Colonic mucosa (tissue), 4 donors: Measurements from ENCODE around the gene PARP1. TPM values are rescaled to one million over a fixed set of nuclear protein-coding genes. Genes with fewer than 3 reads are reported as not detected.
A peak's percentile ranks its signal among the peaks of the same experiment; 100 is the strongest.
"Not testable (repeated sequence)": the region's sequence is repeated elsewhere in the genome, so short reads cannot be mapped to it uniquely, and the experiment has no call there.

Experiments used
- DNase-seq: peaks from one replicate; pipeline ENCODE4 v3.0.0-alpha.2; 2020
- H3K27ac ChIP-seq: fragments of 200-600 bp; one replicate; pipeline ENCODE4 v1.8.0; 2021
- H3K27me3 ChIP-seq: fragments of 200-600 bp; one replicate; pipeline ENCODE4 v1.8.0; 2021
- H3K36me3 ChIP-seq: fragments of 200-600 bp; one replicate; pipeline ENCODE4 v1.8.0; 2021
- H3K4me1 ChIP-seq: fragments of 200-600 bp; one replicate; pipeline ENCODE4 v1.8.0; 2021; ENCODE audit warnings: mild to moderate bottlenecking
- H3K4me3 ChIP-seq: fragments of 200-600 bp; one replicate; pipeline ENCODE4 v1.8.0; 2021
- H3K9ac ChIP-seq, 2 donors: one replicate each; pipeline ENCODE4 v1.7.0; 2013; ENCODE audit warnings: control low read depth in 2 of 2, low read depth in 2 of 2, low read length in 2 of 2
- H3K9me3 ChIP-seq: fragments of 200-600 bp; one replicate; pipeline ENCODE4 v1.8.0; 2021
- CTCF ChIP-seq: fragments of 200-600 bp; IDR thresholded peaks from one replicate; pipeline ENCODE4 v1.8.0; 2022; ENCODE audit warnings: antibody characterized with exemption, mild to moderate bottlenecking
- intact Hi-C: fragments of 100-400 bp; cut with DNase I; formaldehyde crosslinking; loops from one replicate; pipeline ENCODE4 v1.14.1; 2022
- total RNA-seq, 2 donors: library from RNA; stranded (reverse); fragmentation: NEBNext Ultra II Directional in 1 of 2; extraction: Animal tissue kit (Norgen Biotek cat#: 25700) in 1 of 2; gene quantifications; one replicate each; pipeline ENCODE4 v1.2.1, GENCODE V29; 2021
- donor health status: healthy.
- donor health status: DM: no; HTN: no; CAD: no.
- donor health status: DM: no; HTN: no; CAD: no.

PARP1 gene
- total RNA-seq, 2 donors from 2014 or later, result 56.7 to 96.3 TPM

GRCh38 chr1:226350519-226350865, 57.4 kb downstream of the PARP1 start:
- no peaks in the 10 kb centered on the region for H3K4me1 ChIP-seq
- no peak overlapping the region for H3K9ac ChIP-seq
- intact Hi-C loops, result no loop called here
- no peak for DNase-seq
- no peaks in the 10 kb centered on the region for H3K27me3 ChIP-seq
- peak overlapping the region; percentile 17 for H3K27ac ChIP-seq
- no peak overlapping the region for H3K4me3 ChIP-seq
- no peaks in the 10 kb centered on the region for H3K36me3 ChIP-seq
- no peaks in the 10 kb centered on the region for H3K9me3 ChIP-seq
- TF ChIP-seq CTCF, result no peak

GRCh38 chr1:226349801-226350518, 57.9 kb downstream of the PARP1 start:
- intact Hi-C loops, result no loop called here
- no peaks in the 10 kb centered on the region for H3K9me3 ChIP-seq
- TF ChIP-seq CTCF, result no peak
- peak overlapping the region in 1 of 2 donors; percentile 61 for H3K9ac ChIP-seq
- peak; percentile 42 for DNase-seq
- peak overlapping the region; percentile 17 for H3K27ac ChIP-seq
- no peaks in the 10 kb centered on the region for H3K4me1 ChIP-seq
- no peaks in the 10 kb centered on the region for H3K27me3 ChIP-seq
- H3K36me3 ChIP-seq, result no peaks in the 10 kb centered on the region
- H3K4me3 ChIP-seq, result no peak overlapping the region

- no peaks in the 10 kb centered on the region for H3K27me3 ChIP-seq
- no peaks in the 10 kb centered on the region for H3K36me3 ChIP-seq
- no peak for TF ChIP-seq CTCF
- DNase-seq, result no peak
- H3K9me3 ChIP-seq, result no peaks in the 10 kb centered on the region
- intact Hi-C loops, result no loop called here
- no peaks in the 10 kb centered on the region for H3K4me1 ChIP-seq
- no peak overlapping the region for H3K9ac ChIP-seq
- no peak overlapping the region for H3K27ac ChIP-seq
- no peak overlapping the region for H3K4me3 ChIP-seq
These were observed 58.8 kb downstream of the PARP1 start for GRCh38 chr1:226349081-226349480.

GRCh38 chr1:226344441-226345259, 63.2 kb downstream of the PARP1 start:
- Histone ChIP-seq H3K36me3 (no peaks in the 10 kb centered on the region), H3K9me3 (no peaks in the 10 kb centered on the region), H3K4me3 (no peak overlapping the region), H3K9ac (no peak overlapping the region), H3K27ac (no peak overlapping the region), H3K27me3 (no peaks in the 10 kb centered on the region), H3K4me1 (no peaks in the 10 kb centered on the region)
- TF ChIP-seq CTCF, result no peak
- no peak for DNase-seq
- intact Hi-C loops, result no loop called here

- Histone ChIP-seq H3K9ac (no peak overlapping the region), H3K9me3 (no peaks in the 10 kb centered on the region), H3K36me3 (no peaks in the 10 kb centered on the region), H3K27me3 (no peaks in the 10 kb centered on the region), H3K4me1 (no peaks in the 10 kb centered on the region), H3K27ac (no peak overlapping the region), H3K4me3 (no peak overlapping the region)
- intact Hi-C loops, result no loop called here
- no peak for TF ChIP-seq CTCF
- DNase-seq, result no peak
These were observed 65.2 kb downstream of the PARP1 start for GRCh38 chr1:226342656-226343055.

GRCh38 chr1:226340111-226340510, 67.8 kb downstream of the PARP1 start:
- H3K27ac ChIP-seq, DNase-seq, H3K9ac ChIP-seq, H3K9me3 ChIP-seq, H3K27me3 ChIP-seq, H3K36me3 ChIP-seq, H3K4me1 ChIP-seq, H3K4me3 ChIP-seq, intact Hi-C loops: not testable (repeated sequence)
